ENCODE data around the gene KBTBD12.

KBTBD12 gene

GRCh38 chr3:127884041-127884440 lies 31.0 kb upstream of the KBTBD12 start:
- no peak for DNase-seq (ENCODE audit: low read depth)
- no peak overlapping the region for H3K4me3 ChIP-seq (replicated peaks; ENCODE audit: low read depth, low read length)
- no peak for TF ChIP-seq CTCF (IDR thresholded peaks at IDR 0.05; ENCODE audit: low read length, missing control alignments)

- DNase-seq (ENCODE audit: low read depth) = no peak
- no peak for TF ChIP-seq CTCF (IDR thresholded peaks at IDR 0.05; ENCODE audit: low read length, missing control alignments)
- no peak overlapping the region for H3K4me3 ChIP-seq (replicated peaks; ENCODE audit: low read depth, low read length)
These were observed 28.6 kb upstream of the KBTBD12 start for GRCh38 chr3:127886231-127886955.

- no peak overlapping the region for H3K4me3 ChIP-seq (replicated peaks; ENCODE audit: low read depth, low read length)
- no peak for DNase-seq (ENCODE audit: low read depth)
- no peak for TF ChIP-seq CTCF (IDR thresholded peaks at IDR 0.05; ENCODE audit: low read length, missing control alignments)
These were observed 28.1 kb upstream of the KBTBD12 start for GRCh38 chr3:127886956-127887231.

- no peak overlapping the region for H3K4me3 ChIP-seq (replicated peaks; ENCODE audit: low read depth, low read length)
- no peak for DNase-seq (ENCODE audit: low read depth)
- no peak for TF ChIP-seq CTCF (IDR thresholded peaks at IDR 0.05; ENCODE audit: low read length, missing control alignments)
These were observed 27.7 kb upstream of the KBTBD12 start for GRCh38 chr3:127887321-127887720.

- no peak for DNase-seq (ENCODE audit: low read depth)
- no peak for TF ChIP-seq CTCF (IDR thresholded peaks at IDR 0.05; ENCODE audit: low read length, missing control alignments)
- H3K4me3 ChIP-seq (replicated peaks; ENCODE audit: low read depth, low read length) = no peak overlapping the region
These were observed 26.9 kb upstream of the KBTBD12 start for GRCh38 chr3:127888156-127888555.

- no peak for DNase-seq (ENCODE audit: low read depth)
- H3K4me3 ChIP-seq (replicated peaks; ENCODE audit: low read depth, low read length) = no peak overlapping the region
- TF ChIP-seq CTCF (IDR thresholded peaks at IDR 0.05; ENCODE audit: low read length, missing control alignments) = no peak
These were observed 26.4 kb upstream of the KBTBD12 start for GRCh38 chr3:127888564-127889107.

- peak; percentile 77 for DNase-seq (ENCODE audit: low read depth)
- TF ChIP-seq CTCF (IDR thresholded peaks at IDR 0.05; ENCODE audit: low read length, missing control alignments) = no peak
- no peak overlapping the region for H3K4me3 ChIP-seq (replicated peaks; ENCODE audit: low read depth, low read length)
These were observed 25.6 kb upstream of the KBTBD12 start for GRCh38 chr3:127889461-127889863.

Data from fibroblast of pulmonary artery (primary cell).